H54 (cell line): ENCODE measurements around the gene DNAJC30.

Experiments used
- DNase-seq: peaks from one replicate; pipeline ENCODE4 v3.0.0; 2011; ENCODE audit warnings: low spot score, mixed read lengths; ENCODE audit not compliant: insufficient read length
- FAIRE-seq: peaks from 3 replicates; lab custom pipeline; 2011; peaks lifted over from hg19 to GRCh38; lab: Jason Lieb, UNC
- POLR2A ChIP-seq: IDR thresholded peaks from 2 replicates; pipeline ENCODE4 v1.6.1; 2011; ENCODE audit warnings: low read depth, mild to moderate bottlenecking, low read length

The DNAJC30 gene

GRCh38 chr7:73635428-73636200 lies 47.6 kb downstream of the DNAJC30 start:
- DNase-seq, result no peak
- no peak for TF ChIP-seq POLR2A
- no peak for FAIRE-seq

DNA sequence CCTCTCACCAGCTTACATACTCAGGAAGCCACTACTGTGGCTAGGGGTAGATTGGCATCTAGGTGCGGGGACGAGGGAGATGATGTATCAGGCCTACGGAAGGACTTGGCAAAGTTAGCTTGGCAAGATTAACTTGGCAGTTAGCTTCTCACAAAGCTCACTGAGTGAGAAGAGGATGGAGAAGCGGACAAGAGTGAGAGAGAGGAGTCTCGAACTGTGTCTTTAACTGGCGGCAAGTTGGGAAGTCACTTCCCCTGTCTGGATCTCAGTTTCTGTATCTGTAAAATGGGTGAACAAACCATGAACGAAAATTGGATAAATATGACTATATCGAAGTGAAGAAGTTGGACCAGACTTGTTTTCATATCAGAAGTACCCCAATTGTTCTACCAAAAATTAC lies 49.4 kb downstream of the DNAJC30 start:
- DNase-seq (no peak), FAIRE-seq (no peak)
- TF ChIP-seq POLR2A, result no peak

GRCh38 chr7:73633323-73633722 lies 49.9 kb downstream of the DNAJC30 start:
- no peak for TF ChIP-seq POLR2A
- no peak for DNase-seq
- FAIRE-seq, result no peak

DNA sequence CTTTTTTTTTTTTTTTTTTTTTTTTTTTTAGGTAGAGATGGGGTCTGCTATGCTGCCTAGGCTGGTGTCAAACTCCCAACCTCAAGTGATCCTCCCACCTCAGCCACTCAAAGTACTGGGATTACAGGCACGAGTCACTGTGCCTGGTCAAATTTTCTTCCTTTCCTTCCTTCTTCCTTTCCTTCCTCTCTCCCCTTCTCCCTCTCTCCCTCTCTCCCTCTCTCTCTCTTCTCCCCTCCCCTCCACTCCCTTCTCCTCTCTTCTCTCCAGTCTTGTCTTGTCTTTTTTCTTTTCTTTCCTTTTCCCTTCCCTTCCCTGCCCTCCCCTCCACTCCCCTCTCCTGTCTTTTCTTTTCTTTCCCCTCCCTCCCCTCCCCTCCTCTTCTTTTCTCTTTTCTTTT lies 51.7 kb downstream of the DNAJC30 start:
- FAIRE-seq (no peak), DNase-seq (no peak)
- no peak for TF ChIP-seq POLR2A
